ENCODE data around the gene TPP1. TPM values are rescaled to one million over a fixed set of nuclear protein-coding genes. Genes with fewer than 3 reads are reported as not detected.

The TPP1 gene
- total RNA-seq (2022) = 70.6 and 71.5 TPM in 2 replicates
- Bru-seq, nascent RNA = percentile 74 among the genes with signal in this experiment
- BruChase-seq, experiment 1, labeled RNA remaining after a 6-hour chase = percentile 92 among the genes with signal in this experiment
- percentile 89 among the genes with signal in this experiment for BruChase-seq, experiment 2, labeled RNA remaining after a 2-hour chase
- long read RNA-seq, transcript TPP1-201 (13 exons, 3,560 nt) = major isoform, 64 of 97 reads
- long read RNA-seq, transcript TPP1-214 (12 exons, 3,578 nt) = minor isoform, 6 of 97 reads
- long read RNA-seq, partial matches to known transcripts = 12 of 97 reads
- long read RNA-seq, other reads (novel, unspliced or antisense) = 10 of 97 reads

GRCh38 chr11:6619004-6619745, at the start of gene TPP1:
Gene TPP1, minus strand, starts transcription at chr11:6619422. Its CDS starts 22 bp downstream, at chr11:6619400.
- H3K36me3 Mint-ChIP-seq (ENCODE audit: insufficient read depth, unreplicated experiment) = no peaks in the 10 kb centered on the region
- intact Hi-C loops (cut with micrococcal nuclease; ENCODE audit: unreplicated experiment) = loop anchor here (10.0 kb wide), 1 partner anchor 134 kb away; the partner anchor contains the start of genes ARFIP2 and TIMM10B
- H3K9me3 Mint-ChIP-seq (ENCODE audit: low read depth, unreplicated experiment) = no peaks in the 10 kb centered on the region
- TF ChIP-seq, protein P1, sequence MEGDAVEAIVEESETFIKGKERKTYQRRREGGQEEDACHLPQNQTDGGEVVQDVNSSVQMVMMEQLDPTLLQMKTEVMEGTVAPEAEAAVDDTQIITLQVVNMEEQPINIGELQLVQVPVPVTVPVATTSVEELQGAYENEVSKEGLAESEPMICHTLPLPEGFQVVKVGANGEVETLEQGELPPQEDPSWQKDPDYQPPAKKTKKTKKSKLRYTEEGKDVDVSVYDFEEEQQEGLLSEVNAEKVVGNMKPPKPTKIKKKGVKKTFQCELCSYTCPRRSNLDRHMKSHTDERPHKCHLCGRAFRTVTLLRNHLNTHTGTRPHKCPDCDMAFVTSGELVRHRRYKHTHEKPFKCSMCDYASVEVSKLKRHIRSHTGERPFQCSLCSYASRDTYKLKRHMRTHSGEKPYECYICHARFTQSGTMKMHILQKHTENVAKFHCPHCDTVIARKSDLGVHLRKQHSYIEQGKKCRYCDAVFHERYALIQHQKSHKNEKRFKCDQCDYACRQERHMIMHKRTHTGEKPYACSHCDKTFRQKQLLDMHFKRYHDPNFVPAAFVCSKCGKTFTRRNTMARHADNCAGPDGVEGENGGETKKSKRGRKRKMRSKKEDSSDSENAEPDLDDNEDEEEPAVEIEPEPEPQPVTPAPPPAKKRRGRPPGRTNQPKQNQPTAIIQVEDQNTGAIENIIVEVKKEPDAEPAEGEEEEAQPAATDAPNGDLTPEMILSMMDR (IDR thresholded peaks at IDR 0.05; ENCODE audit: unreplicated experiment) = no peak
- CTCF ChIA-PET = interaction anchor here (0.5 to 1.3 kb wide), 7 partner anchors 12 to 1075 kb away, joined by 3 to 5 read pairs (median 4); partner anchors contain the start of gene MRPL17
- peaks cover 5% of the 10 kb centered on the region for H3K27me3 Mint-ChIP-seq (ENCODE audit: unreplicated experiment)
- BruUV-seq (replicated peaks) = no TSS peak
- H3K27ac Mint-ChIP-seq (ENCODE audit: unreplicated experiment) = no peak within 1 kb of the TSS
- DNase-seq = peak; percentile 91
- H3K4me1 Mint-ChIP-seq (ENCODE audit: low read depth, unreplicated experiment) = no peaks in the 10 kb centered on the region
- H3K4me3 Mint-ChIP-seq (ENCODE audit: low read depth, unreplicated experiment) = no peak within 1 kb of the TSS

GRCh38 chr11:6667733-6668374, 48.6 kb upstream of the TPP1 start:
- H3K4me1 Mint-ChIP-seq (ENCODE audit: low read depth, unreplicated experiment) = no peaks in the 10 kb centered on the region
- peak; percentile 8 for DNase-seq
- intact Hi-C loops (cut with micrococcal nuclease; ENCODE audit: unreplicated experiment) = no loop called here
- no peak overlapping the region for H3K27ac Mint-ChIP-seq (ENCODE audit: unreplicated experiment)
- TF ChIP-seq, protein P1 (IDR thresholded peaks at IDR 0.05; ENCODE audit: unreplicated experiment) = peak; percentile 52
- CTCF ChIA-PET = interaction anchor here (0.7 to 1.5 kb wide), 5 partner anchors 15 to 223 kb away, joined by 3 to 14 read pairs (median 4); partner anchors contain the start of genes ILK, MRPL17 and TPP1
- no peak overlapping the region for H3K4me3 Mint-ChIP-seq (ENCODE audit: low read depth, unreplicated experiment)
- peaks cover 3% of the 10 kb centered on the region for H3K9me3 Mint-ChIP-seq (ENCODE audit: low read depth, unreplicated experiment)
- peaks cover 48% of the 10 kb centered on the region for H3K27me3 Mint-ChIP-seq (ENCODE audit: unreplicated experiment)
- no TSS peak for BruUV-seq (replicated peaks)
- no peaks in the 10 kb centered on the region for H3K36me3 Mint-ChIP-seq (ENCODE audit: insufficient read depth, unreplicated experiment)

- no TSS peak for BruUV-seq (replicated peaks)
- CTCF ChIA-PET = no interaction called here
- intact Hi-C loops (cut with micrococcal nuclease; ENCODE audit: unreplicated experiment) = no loop called here
- Mint-ChIP-seq H3K36me3 (ENCODE audit: insufficient read depth, unreplicated experiment) (no peaks in the 10 kb centered on the region), H3K4me1 (ENCODE audit: low read depth, unreplicated experiment) (no peaks in the 10 kb centered on the region), H3K27ac (ENCODE audit: unreplicated experiment) (no peak overlapping the region), H3K9me3 (ENCODE audit: low read depth, unreplicated experiment) (peaks cover 3% of the 10 kb centered on the region), H3K4me3 (ENCODE audit: low read depth, unreplicated experiment) (no peak overlapping the region), H3K27me3 (ENCODE audit: unreplicated experiment) (peaks cover 57% of the 10 kb centered on the region)
- TF ChIP-seq, protein P1 (IDR thresholded peaks at IDR 0.05; ENCODE audit: unreplicated experiment) = no peak
- no peak for DNase-seq
Measured at GRCh38 chr11:6666302-6667183, 47.3 kb upstream of the TPP1 start.

DNA sequence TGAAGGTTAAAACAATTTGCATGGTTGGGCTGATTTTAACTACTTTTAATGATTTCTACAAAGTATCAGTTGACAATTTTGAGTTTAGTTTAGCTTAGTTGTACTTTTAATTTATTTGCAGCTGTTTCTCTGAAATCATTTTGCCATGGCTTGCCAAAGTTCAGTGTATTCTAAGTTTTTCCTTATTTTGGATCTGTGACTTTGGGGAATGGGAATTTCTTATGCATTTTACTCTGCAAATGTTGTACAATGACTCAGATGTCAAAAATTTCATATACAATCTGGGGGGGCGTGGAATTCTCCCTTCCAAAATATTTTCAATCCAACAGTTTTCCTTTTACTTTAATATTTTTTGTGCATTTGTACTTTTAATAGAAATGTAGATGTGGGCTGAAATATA, 45.3 kb upstream of the TPP1 start:
- Mint-ChIP-seq H3K27ac (ENCODE audit: unreplicated experiment) (no peak overlapping the region), H3K27me3 (ENCODE audit: unreplicated experiment) (peaks cover 45% of the 10 kb centered on the region), H3K9me3 (ENCODE audit: low read depth, unreplicated experiment) (no peaks in the 10 kb centered on the region), H3K4me1 (ENCODE audit: low read depth, unreplicated experiment) (no peaks in the 10 kb centered on the region), H3K4me3 (ENCODE audit: low read depth, unreplicated experiment) (no peak overlapping the region), H3K36me3 (ENCODE audit: insufficient read depth, unreplicated experiment) (no peaks in the 10 kb centered on the region)
- CTCF ChIA-PET = no interaction called here
- intact Hi-C loops (cut with micrococcal nuclease; ENCODE audit: unreplicated experiment) = no loop called here
- no TSS peak for BruUV-seq (replicated peaks)
- TF ChIP-seq, protein P1 (IDR thresholded peaks at IDR 0.05; ENCODE audit: unreplicated experiment) = no peak
- no peak for DNase-seq

All from Calu3 (cell line).